NCI-H748 (cell line): ENCODE results near the gene KEAP1.
A peak's percentile ranks its signal among the peaks of the same experiment; 100 is the strongest.

ENCODE experiments used
- DNase-seq: peaks from one replicate; lab custom pipeline; 2025; ENCODE audit not compliant: unreplicated experiment; lab: John Stamatoyannopoulos, UW

The KEAP1 gene

GRCh38 chr19:10525636-10526035 lies 22.5 kb upstream of the KEAP1 start:
- no peak for DNase-seq

- no peak for DNase-seq
Measured at GRCh38 chr19:10523135-10523636, 20.0 kb upstream of the KEAP1 start.

- no peak for DNase-seq
Measured at GRCh38 chr19:10521461-10522171, 18.5 kb upstream of the KEAP1 start.

GRCh38 chr19:10520652-10521318 lies 17.6 kb upstream of the KEAP1 start:
- no peak for DNase-seq

- no peak for DNase-seq
Measured at GRCh38 chr19:10519421-10519820, 16.3 kb upstream of the KEAP1 start.

- DNase-seq: no peak
Measured at GRCh38 chr19:10518444-10519361, 15.5 kb upstream of the KEAP1 start.

GRCh38 chr19:10517760-10518443 lies 14.7 kb upstream of the KEAP1 start:
- DNase-seq: peak; percentile 55

- peak; percentile 68 for DNase-seq
Measured at GRCh38 chr19:10517361-10517759, 14.2 kb upstream of the KEAP1 start, which contains the start of gene S1PR5. TSS of gene S1PR5 (minus strand) at chr19:10517447. CDS start at chr19:10515011, 2,436 bp downstream.

GRCh38 chr19:10516671-10517286 lies 13.6 kb upstream of the KEAP1 start:
- DNase-seq: peak; percentile 35

GRCh38 chr19:10516064-10516385 lies 12.9 kb upstream of the KEAP1 start:
- DNase-seq: no peak

GRCh38 chr19:10514211-10515145 lies 11.3 kb upstream of the KEAP1 start:
- DNase-seq: no peak

GRCh38 chr19:10513223-10513622 lies 10.1 kb upstream of the KEAP1 start:
- no peak for DNase-seq

GRCh38 chr19:10510301-10510802 lies 7.2 kb upstream of the KEAP1 start:
- peak; percentile 24 for DNase-seq

- DNase-seq: no peak
Measured at GRCh38 chr19:10508707-10509106, 5.6 kb upstream of the KEAP1 start.

GRCh38 chr19:10508036-10508435 lies 4.9 kb upstream of the KEAP1 start:
- DNase-seq: no peak

- peak; percentile 56 for DNase-seq
Measured at GRCh38 chr19:10505583-10506229, 2.5 kb upstream of the KEAP1 start.

- DNase-seq: peak; percentile 90
Measured at GRCh38 chr19:10502524-10503001, 593 bp downstream of the KEAP1 start.

- DNase-seq: peak; percentile 68
Measured at GRCh38 chr19:10501971-10502523, 1.1 kb downstream of the KEAP1 start.
